Epithelial cell of prostate (primary cell): Measurements from ENCODE around the gene TMEM248.
"Not testable (repeated sequence)": the region's sequence is repeated elsewhere in the genome, so short reads cannot be mapped to it uniquely, and the experiment has no call there.

ENCODE experiments used
- DNase-seq: peaks from one replicate; pipeline ENCODE4 v3.0.0-alpha.2; 2011; ENCODE audit warnings: low read depth, low spot score
- H3K27ac ChIP-seq: fragments of 450-650 bp; 2 replicates; pipeline ENCODE4 v1.5.1; 2017; ENCODE audit warnings: mild to moderate bottlenecking

Gene TMEM248

DNA sequence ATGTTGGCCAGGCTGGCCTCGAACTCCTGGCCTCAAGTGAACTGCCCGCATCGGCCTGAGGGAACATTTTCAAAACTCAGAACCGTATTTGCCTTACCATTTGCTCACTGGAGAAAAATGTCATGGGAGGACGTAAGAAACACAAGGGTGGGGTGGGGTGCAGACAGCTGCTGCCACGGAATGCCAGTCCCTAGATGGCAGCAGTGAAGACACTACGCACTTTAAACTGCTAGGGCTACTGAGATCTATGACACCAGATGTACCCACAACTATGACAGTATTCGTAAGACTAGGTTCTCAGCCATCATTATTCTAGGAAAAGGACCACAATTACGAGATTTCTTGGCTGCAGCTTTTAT, 73.6 kb downstream of the TMEM248 start:
- peak; percentile 39 for DNase-seq

DNA sequence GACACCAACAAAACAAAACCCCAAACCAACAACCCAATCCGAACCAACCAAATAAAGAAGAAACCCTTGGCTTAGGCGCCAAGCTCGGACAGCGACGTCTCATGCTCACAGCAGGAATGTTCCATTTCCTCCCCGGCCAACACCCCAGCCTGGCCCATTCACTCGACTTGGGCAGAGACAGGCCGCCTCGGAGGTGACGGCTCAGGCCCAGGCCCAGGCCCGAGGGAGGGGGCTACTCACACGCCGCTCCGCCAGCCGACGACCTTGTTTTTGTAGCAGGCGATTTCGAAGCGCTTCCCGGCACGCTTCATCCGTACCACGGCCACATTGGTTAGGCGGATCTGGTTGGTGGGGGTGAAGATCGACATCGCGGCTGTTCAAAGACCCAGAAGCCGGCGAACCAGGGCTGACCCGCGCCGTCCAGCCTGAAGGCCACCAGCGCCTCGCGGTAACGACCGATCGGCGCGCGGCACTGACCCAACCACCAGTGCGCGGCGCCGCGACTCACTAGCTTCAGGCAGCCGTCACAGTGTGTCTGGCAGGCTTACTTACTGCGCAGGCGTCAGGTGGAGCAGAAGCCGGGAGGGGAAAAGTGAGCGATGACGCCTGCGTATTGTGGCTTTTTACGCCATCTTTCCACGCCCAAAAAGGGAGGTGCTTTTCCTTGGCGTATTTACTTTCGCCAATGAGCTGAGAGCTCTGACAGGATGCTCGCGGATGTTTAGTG, 74.2 kb downstream of the TMEM248 start, which contains the start of gene SBDS:
SBDS (minus strand) TSS at position 537 of the 727 bp plus-strand sequence; CDS start at position 368, 169 bp downstream.
- peak within 1 kb of the TSS; percentile 96 for H3K27ac ChIP-seq

More for the DNA sequence above, 73.6 kb downstream of the TMEM248 start:
- peak overlapping the region; percentile 96 for H3K27ac ChIP-seq

DNA sequence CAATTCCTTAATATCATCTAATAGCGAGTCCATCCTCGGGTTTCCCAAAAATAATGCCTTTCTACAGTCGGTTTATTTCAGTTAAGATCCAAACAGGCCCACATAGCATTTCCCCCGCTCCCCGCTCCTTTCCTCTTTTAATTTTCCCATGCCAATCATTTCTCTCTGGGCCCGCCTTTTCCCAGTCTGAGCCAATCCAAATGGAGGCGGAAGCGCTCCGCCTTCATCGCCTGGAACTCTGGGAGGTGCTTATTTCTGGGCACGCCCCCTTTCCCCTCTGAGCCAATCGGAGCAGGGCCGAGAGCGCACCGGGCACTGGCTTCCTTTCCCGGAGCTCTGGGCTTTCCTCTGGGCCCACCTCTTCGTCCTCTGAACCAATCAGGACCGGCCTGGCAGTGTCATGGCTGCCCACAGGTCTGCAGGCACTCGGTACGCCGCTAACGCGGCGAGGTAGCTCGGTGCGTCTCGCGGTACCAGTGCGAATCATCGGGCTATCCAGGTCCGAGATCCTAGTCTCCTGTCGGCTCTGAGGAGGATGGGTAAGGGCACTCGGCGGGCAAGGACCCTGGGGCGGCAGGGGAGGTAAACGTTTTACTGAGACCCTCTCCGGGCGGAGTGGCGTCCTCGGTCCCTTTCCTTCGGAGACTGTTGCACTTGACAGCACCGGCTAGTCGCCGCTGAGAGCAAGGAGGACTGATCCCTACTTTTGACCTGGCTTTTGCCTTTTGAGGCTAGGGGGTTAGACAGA, 75.6 kb downstream of the TMEM248 start, which contains the start of gene TYW1:
TYW1 (plus strand) TSS at position 390 of the 748 bp plus-strand sequence; CDS start at position 536, 146 bp downstream.
- H3K27ac ChIP-seq = peak within 1 kb of the TSS; percentile 96
- DNase-seq = peak; percentile 88

More for the DNA sequence above, 74.2 kb downstream of the TMEM248 start, which contains the start of gene SBDS:
- peak; percentile 94 for DNase-seq

DNA sequence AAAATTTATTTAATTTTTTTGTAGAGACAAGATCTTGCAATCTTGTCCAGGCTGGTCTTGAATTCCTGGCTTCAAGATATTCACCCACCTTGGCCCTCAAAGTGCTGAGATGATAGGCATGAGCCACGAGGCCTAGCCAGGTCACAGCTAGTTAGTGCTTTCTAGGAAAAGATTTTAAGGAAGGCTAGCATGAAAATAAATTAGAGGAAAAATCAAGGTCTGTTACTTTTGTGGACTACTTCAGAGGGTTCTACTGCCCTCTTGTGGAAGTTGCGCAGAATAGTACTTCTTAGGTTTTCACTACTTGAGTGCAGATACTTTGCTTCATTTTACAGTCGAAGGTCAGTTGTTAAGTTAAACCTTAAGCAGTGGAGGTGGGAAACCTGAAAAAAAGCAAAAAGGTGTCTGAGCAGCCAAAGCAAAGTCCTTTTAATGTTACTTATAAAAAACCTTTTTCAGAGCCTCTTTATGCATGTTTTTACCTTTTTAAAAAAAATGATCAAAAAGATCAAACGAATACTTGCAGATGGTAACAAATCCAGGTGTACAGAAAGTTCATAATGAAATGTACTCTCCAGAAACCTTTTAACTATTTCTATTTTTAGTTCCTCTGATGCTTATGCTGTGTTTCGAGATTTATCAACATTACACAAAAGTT, 79.7 kb downstream of the TMEM248 start:
- not testable (repeated sequence) for H3K27ac ChIP-seq, DNase-seq

DNA sequence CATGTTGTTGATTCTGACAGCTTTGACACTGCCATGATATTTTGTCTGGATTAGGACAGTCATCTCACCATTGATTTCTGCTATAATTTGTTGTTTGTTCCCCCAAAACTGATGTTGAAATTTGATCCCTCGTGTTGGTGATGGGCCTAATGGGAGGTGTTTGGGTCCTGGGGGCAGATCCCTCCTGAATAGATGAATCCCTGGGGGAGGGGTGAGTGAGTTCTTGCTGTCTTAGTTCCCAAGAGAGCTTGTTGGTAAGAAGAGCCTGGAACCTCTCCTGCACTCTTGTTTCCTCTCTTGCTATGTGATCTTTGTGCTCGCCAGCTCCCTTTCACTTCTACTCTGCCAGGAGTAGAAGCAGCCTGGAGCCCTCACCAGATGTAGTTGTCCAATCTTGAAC, 83.1 kb downstream of the TMEM248 start:
- DNase-seq, H3K27ac ChIP-seq: not testable (repeated sequence)

DNA sequence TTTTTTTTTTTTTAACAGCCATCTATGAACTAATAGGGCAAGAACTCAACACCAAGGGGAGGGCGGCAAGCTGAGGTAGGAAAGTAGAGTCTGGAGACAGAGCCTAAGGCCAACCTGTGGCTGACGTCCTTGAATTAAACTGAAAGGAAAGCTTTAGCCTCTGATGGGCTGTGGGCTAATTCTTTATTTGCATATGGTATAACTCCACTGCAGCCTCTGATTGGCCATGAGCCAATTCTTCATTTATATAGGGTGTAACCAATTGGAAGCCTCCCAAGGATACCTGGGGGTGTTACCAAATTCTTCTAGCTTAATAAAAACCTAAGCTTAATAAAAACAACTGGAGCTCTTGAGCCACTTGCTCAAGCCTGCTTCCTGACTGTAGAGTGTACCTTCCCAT, 85.9 kb downstream of the TMEM248 start:
- no peak for DNase-seq
- H3K27ac ChIP-seq = no peak overlapping the region
